Measurements from ENCODE around the gene ADGRG3. TPM values are rescaled to one million over a fixed set of nuclear protein-coding genes. Genes with fewer than 3 reads are reported as not detected.

The ADGRG3 gene
- total and polyA plus RNA-seq, 9 of the 15 experiments (the other 6 are each of a cell fraction or from before 2014, with no cell fraction given) = 0.09 to 0.52 (median 0.14) TPM; not detected in 3

DNA sequence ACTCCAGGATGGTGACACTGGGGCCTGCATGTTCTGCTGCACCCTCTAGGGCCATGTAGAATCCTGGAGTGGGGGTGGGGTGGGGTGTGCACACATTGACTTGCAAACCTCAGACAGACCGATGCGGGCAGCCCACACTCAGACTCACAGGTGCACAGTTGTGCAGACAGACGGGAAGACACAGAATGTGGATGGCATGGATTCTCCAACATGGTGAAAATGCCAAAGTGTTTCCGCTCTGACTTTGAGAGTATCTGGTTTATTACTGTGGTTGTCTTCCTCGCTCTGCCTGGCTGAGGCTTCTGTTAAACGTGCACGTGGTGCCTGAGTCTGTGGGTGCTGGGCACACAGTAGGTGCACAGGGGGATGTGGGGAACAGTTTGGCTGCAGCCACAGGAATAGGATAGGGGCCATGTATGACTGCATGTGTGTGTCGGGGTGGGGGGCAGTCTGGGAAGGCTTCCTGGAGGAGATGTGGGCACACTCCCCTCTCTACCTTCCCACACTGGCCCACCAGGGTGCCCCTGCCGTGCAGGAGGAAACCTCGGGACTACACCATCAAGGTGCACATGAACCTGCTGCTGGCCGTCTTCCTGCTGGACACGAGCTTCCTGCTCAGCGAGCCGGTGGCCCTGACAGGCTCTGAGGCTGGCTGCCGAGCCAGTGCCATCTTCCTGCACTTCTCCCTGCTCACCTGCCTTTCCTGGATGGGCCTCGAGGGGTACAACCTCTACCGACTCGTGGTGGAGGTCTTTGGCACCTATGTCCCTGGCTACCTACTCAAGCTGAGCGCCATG lies 9.0 kb upstream of the ADGRG3 start:
- H3K79me2 ChIP-seq (ENCODE audit: control insufficient read depth, insufficient read depth, low read length) = no peaks in the 10 kb centered on the region
- WGBS (ENCODE audit: insufficient coverage, low coverage, missing lambda C conversion rate) = 24% methylated on average over 18 of the region's 19 CpGs
- in situ Hi-C loops (cut with MboI) (no loop called here), intact Hi-C loops (cut with micrococcal nuclease) (loop anchor here (10.0 kb wide), 1 partner anchor 206 kb away; no protein-coding TSS in a partner anchor)
- TF ChIP-seq SAFB (IDR thresholded peaks at IDR 0.05; ENCODE audit: borderline replicate concordance, low read depth, low read length) (no peak), BDP1 (IDR thresholded peaks at IDR 0.05; ENCODE audit: insufficient read depth, insufficient read length) (no peak), PURB (CRISPR knock-in tag; IDR thresholded peaks at IDR 0.05; ENCODE audit: low read depth) (no peak), ZNF431 (CRISPR knock-in tag; IDR thresholded peaks at IDR 0.05) (no peak), ZKSCAN1 (IDR thresholded peaks at IDR 0.05; ENCODE audit: low read depth, low read length) (peak; percentile 89), ARID2 (IDR thresholded peaks at IDR 0.05) (no peak), ZNF165 (CRISPR knock-in tag; IDR thresholded peaks at IDR 0.05; ENCODE audit: borderline replicate concordance) (no peak), CBX5 (IDR thresholded peaks at IDR 0.05; ENCODE audit: borderline replicate concordance, low read depth) (no peak), ZFP36 (IDR thresholded peaks at IDR 0.05; ENCODE audit: low read depth, low read length, partially characterized antibody) (peak; percentile 80), ZNF324 (CRISPR knock-in tag; IDR thresholded peaks at IDR 0.05) (no peak), ZNF644 (tag; IDR thresholded peaks at IDR 0.05; ENCODE audit: low read depth) (no peak)
- TF ChIP-seq, protein P1, sequence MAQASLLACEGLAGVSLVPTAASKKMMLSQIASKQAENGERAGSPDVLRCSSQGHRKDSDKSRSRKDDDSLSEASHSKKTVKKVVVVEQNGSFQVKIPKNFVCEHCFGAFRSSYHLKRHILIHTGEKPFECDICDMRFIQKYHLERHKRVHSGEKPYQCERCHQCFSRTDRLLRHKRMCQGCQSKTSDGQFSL (CRISPR knock-in tag; IDR thresholded peaks at IDR 0.05) = peak; percentile 49; the same call in 1 of the 2 replicates
- TF ChIP-seq, protein P1 (tag; IDR thresholded peaks at IDR 0.05) = no peak
- CTCF ChIA-PET (ENCODE audit: low intra/inter-chr PET ratio) = no interaction called here
- H3K27me3 ChIP-seq (ENCODE audit: control insufficient read depth in 2 of 2, insufficient read depth in 2 of 2, low read length in 2 of 2) = peaks cover 3 to 5% of the 10 kb centered on the region in 2 experiments; a peak in 1 of 5 replicates
- H3K4me2 ChIP-seq (ENCODE audit: insufficient read depth, low read length) = no peak overlapping the region
- H3K9me1 ChIP-seq (ENCODE audit: control insufficient read depth, insufficient read depth, low read length) = no peaks in the 10 kb centered on the region
- peak overlapping the region in 1 of 2 experiments; percentile 36; a peak in 1 of 4 replicates for H3K9ac ChIP-seq (ENCODE audit: insufficient read depth in 1 of 2, low read depth in 2 of 2, low read length in 2 of 2)
- no peaks in the 10 kb centered on the region for H4K20me1 ChIP-seq (replicated peaks; ENCODE audit: control insufficient read depth, insufficient read depth, low read length)
- FAIRE-seq (no peak), DNase-seq (ENCODE audit: extremely low read depth in 1 of 4, low spot score in 3 of 4) (no peak), ATAC-seq (peak; percentile 11; the same call in 1 of the 3 replicates)
- POLR2A ChIA-PET = interaction anchor here (1.2 kb wide), 1 partner anchor 15 kb away, joined by 4 read pairs; no protein-coding TSS in a partner anchor
- BruUV-seq (replicated peaks) = no TSS peak
- no peak overlapping the region for H3K4me3 ChIP-seq
- H3K4me1 ChIP-seq (replicated peaks in 1 of 2; ENCODE audit: control insufficient read depth in 2 of 2, insufficient read depth in 2 of 2, low read length in 2 of 2) = peaks cover 0 to 13% of the 10 kb centered on the region in 2 experiments; a peak in 1 of 5 replicates
- no peak overlapping the region for H2AFZ ChIP-seq (ENCODE audit: low read depth, low read length)
- H3K27ac ChIP-seq (ENCODE audit: extremely low read depth, low read depth, low read length) = no peak overlapping the region
- H3K36me3 ChIP-seq (ENCODE audit: control insufficient read depth, insufficient read depth, low read length) = no peaks in the 10 kb centered on the region
- no peaks in the 10 kb centered on the region for H3K9me3 ChIP-seq (replicated peaks; ENCODE audit: control insufficient read depth, insufficient read depth, low read depth, low read length)
